Panc1 (cell line): Measurements from ENCODE around the gene GABPB1. TPM values are rescaled to one million over a fixed set of nuclear protein-coding genes. Genes with fewer than 3 reads are reported as not detected.

Source experiments
- ATAC-seq: fragments of 200-7000 bp; cut with Tn5 transposase; 2 replicates; pipeline ENCODE4 v1.9.1; 2020; ENCODE audit warnings: mild to moderate bottlenecking, moderate library complexity
- BruUV-seq: library from RNA; stranded (reverse); fragments of 400-500 nt; replicated peaks from 2 replicates; lab custom pipeline; 2021; lab: Mats Ljungman, UMichigan
- CTCF ChIA-PET: fragments of 300-600 bp; sonication (Branson Sonifier 250); formaldehyde crosslinking; loops from one replicate; lab custom pipeline; 2022; ENCODE audit warnings: antibody characterized with exemption; lab: Charles Lee
- POLR2A ChIA-PET: fragments of 300-600 bp; sonication (Branson Sonifier 250); formaldehyde crosslinking; loops from one replicate; lab custom pipeline; 2022; ENCODE audit warnings: antibody characterized with exemption; lab: Charles Lee
- DNase-seq: peaks from one replicate; pipeline ENCODE4 v3.0.0-alpha.2; 2010; ENCODE audit warnings: low read depth, low spot score
- H3K27ac ChIP-seq: 2 replicates; pipeline ENCODE4 v1.5.1; 2011; ENCODE audit warnings: mild to moderate bottlenecking, low read length, inconsistent platforms
- H3K27me3 ChIP-seq: fragments of 200-500 bp; sonication (Bioruptor generic); 2 replicates; pipeline ENCODE4 v1.6.0; 2014; ENCODE audit warnings: low read length, inconsistent platforms; ENCODE audit not compliant: control insufficient read depth, insufficient read depth
- H3K36me3 ChIP-seq: fragments of 200-500 bp; sonication (Bioruptor generic); 2 replicates; pipeline ENCODE4 v1.5.1; 2014; ENCODE audit warnings: inconsistent platforms, mild to moderate bottlenecking, low read length, moderate library complexity; ENCODE audit not compliant: control insufficient read depth, insufficient read depth
- H3K4me1 ChIP-seq: 2 replicates; pipeline ENCODE4 v1.5.1; 2011; ENCODE audit warnings: inconsistent platforms, mild to moderate bottlenecking, low read length, moderate library complexity; ENCODE audit not compliant: control insufficient read depth, insufficient read depth
- H3K4me3 ChIP-seq, 2 experiments: 2 replicates each; pipeline ENCODE4 v1.5.1; 2011 to 2012; ENCODE audit warnings: low read depth in 2 of 2, low read length in 2 of 2, mild to moderate bottlenecking in 2 of 2, inconsistent platforms in 1 of 2, moderate library complexity in 1 of 2
- H3K9me3 ChIP-seq: fragments of 200-500 bp; sonication (Bioruptor generic); 2 replicates; pipeline ENCODE4 v1.5.1; 2014; ENCODE audit warnings: low read depth, mild to moderate bottlenecking, inconsistent platforms, low read length, moderate library complexity; ENCODE audit not compliant: control insufficient read depth, insufficient read depth
- CTCF ChIP-seq: fragments of 450-650 bp; IDR thresholded peaks from 2 replicates; pipeline ENCODE4 v1.5.1; 2017; ENCODE audit warnings: mild to moderate bottlenecking
- POLR2AphosphoS5 ChIP-seq: IDR thresholded peaks from 2 replicates; pipeline ENCODE4 v1.6.1; 2012; ENCODE audit warnings: mild to moderate bottlenecking, low read depth, low read length, moderate library complexity
- REST ChIP-seq, 2 experiments: IDR thresholded peaks; 2 replicates each; pipeline ENCODE4 v1.6.1; 2011 to 2012; ENCODE audit warnings: low read depth in 2 of 2, control low read depth in 1 of 2, low read length in 1 of 2, mild to moderate bottlenecking in 1 of 2, moderate library complexity in 1 of 2; ENCODE audit not compliant: insufficient read depth in 1 of 2
- SIN3A ChIP-seq: IDR thresholded peaks from 2 replicates; pipeline ENCODE4 v1.6.1; 2012; ENCODE audit warnings: low read depth, mild to moderate bottlenecking, low read length, moderate library complexity, borderline replicate concordance; ENCODE audit not compliant: insufficient read depth
- TCF7L2 ChIP-seq: IDR thresholded peaks from 2 replicates; pipeline ENCODE4 v1.6.1; 2011; ENCODE audit warnings: mild to moderate bottlenecking, low read depth, low read length, inconsistent platforms
- in situ Hi-C: cut with HindIII; loops from 2 replicates; pipeline ENCODE4 v1.10.0; 2016; ENCODE audit warnings: low sequenced_read_pairs, low pct_unique_long_range_greater_than_20kb
- intact Hi-C: fragments of 100-400 bp; cut with micrococcal nuclease; formaldehyde crosslinking; loops from one replicate; pipeline ENCODE4 v1.10.0; 2022; ENCODE audit not compliant: unreplicated experiment
- total RNA-seq: library from RNA; stranded (reverse); gene quantifications from one replicate; pipeline ENCODE4 v1.2.1, GENCODE V29; 2021; ENCODE audit not compliant: unreplicated experiment

The GABPB1 gene
- total RNA-seq, 1 experiment from 2014 or later: 20.0 TPM

GRCh38 chr15:50365570-50365969 lies 10.6 kb upstream of the GABPB1 start:
- H3K9me3 ChIP-seq: no peaks in the 10 kb centered on the region
- intact Hi-C loops (no loop called here), in situ Hi-C loops (no loop called here)
- ChIA-PET POLR2A (no interaction called here), CTCF (no interaction called here)
- DNase-seq (no peak), ATAC-seq (no peak)
- no peaks in the 10 kb centered on the region; the same call in none of the 2 replicates for H3K36me3 ChIP-seq
- no peaks in the 10 kb centered on the region for H3K27me3 ChIP-seq
- no peak overlapping the region for H3K4me3 ChIP-seq
- TF ChIP-seq POLR2AphosphoS5: no peak
- no peak for TF ChIP-seq REST (IDR thresholded peaks at IDR 0.05; ENCODE audit: insufficient read depth in 1 of 2, low read depth in 2 of 2, low read length in 1 of 2)
- no peak for TF ChIP-seq SIN3A
- no TSS peak for BruUV-seq
- H3K27ac ChIP-seq: no peak overlapping the region
- no peaks in the 10 kb centered on the region for H3K4me1 ChIP-seq

GRCh38 chr15:50363612-50364011 lies 8.6 kb upstream of the GABPB1 start:
- no peaks in the 10 kb centered on the region for H3K9me3 ChIP-seq
- ATAC-seq (no peak), DNase-seq (no peak)
- H3K4me3 ChIP-seq: no peak overlapping the region
- in situ Hi-C loops (no loop called here), intact Hi-C loops (no loop called here)
- H3K36me3 ChIP-seq: no peaks in the 10 kb centered on the region; the same call in none of the 2 replicates
- H3K27ac ChIP-seq: no peak overlapping the region
- ChIA-PET POLR2A (no interaction called here), CTCF (no interaction called here)
- TF ChIP-seq CTCF (no peak), POLR2AphosphoS5 (no peak), TCF7L2 (no peak), SIN3A (no peak), REST (IDR thresholded peaks at IDR 0.05; ENCODE audit: insufficient read depth in 1 of 2, low read depth in 2 of 2, low read length in 1 of 2) (no peak)
- H3K27me3 ChIP-seq: no peaks in the 10 kb centered on the region
- H3K4me1 ChIP-seq: no peaks in the 10 kb centered on the region
- no TSS peak for BruUV-seq
